GM10266 (cell line): ENCODE measurements around the gene WNT7B.
"Not testable (repeated sequence)": the region's sequence is repeated elsewhere in the genome, so short reads cannot be mapped to it uniquely, and the experiment has no call there.

Source experiments
- DNase-seq: peaks from one replicate; pipeline ENCODE4 v3.0.0; 2012; ENCODE audit errors: extremely low spot score
- TF ChIP-seq, protein P1 (sequence below): IDR thresholded peaks from 2 replicates; pipeline ENCODE4 v1.5.1; 2012; ENCODE audit warnings: mild to moderate bottlenecking, low read depth; ENCODE audit not compliant: control insufficient read depth, insufficient read depth; ENCODE audit errors: missing control alignments

The WNT7B gene

GRCh38 chr22:46008291-46008690, 31.3 kb upstream of the WNT7B start:
- TF ChIP-seq, protein P1, sequence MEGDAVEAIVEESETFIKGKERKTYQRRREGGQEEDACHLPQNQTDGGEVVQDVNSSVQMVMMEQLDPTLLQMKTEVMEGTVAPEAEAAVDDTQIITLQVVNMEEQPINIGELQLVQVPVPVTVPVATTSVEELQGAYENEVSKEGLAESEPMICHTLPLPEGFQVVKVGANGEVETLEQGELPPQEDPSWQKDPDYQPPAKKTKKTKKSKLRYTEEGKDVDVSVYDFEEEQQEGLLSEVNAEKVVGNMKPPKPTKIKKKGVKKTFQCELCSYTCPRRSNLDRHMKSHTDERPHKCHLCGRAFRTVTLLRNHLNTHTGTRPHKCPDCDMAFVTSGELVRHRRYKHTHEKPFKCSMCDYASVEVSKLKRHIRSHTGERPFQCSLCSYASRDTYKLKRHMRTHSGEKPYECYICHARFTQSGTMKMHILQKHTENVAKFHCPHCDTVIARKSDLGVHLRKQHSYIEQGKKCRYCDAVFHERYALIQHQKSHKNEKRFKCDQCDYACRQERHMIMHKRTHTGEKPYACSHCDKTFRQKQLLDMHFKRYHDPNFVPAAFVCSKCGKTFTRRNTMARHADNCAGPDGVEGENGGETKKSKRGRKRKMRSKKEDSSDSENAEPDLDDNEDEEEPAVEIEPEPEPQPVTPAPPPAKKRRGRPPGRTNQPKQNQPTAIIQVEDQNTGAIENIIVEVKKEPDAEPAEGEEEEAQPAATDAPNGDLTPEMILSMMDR = no peak

DNA sequence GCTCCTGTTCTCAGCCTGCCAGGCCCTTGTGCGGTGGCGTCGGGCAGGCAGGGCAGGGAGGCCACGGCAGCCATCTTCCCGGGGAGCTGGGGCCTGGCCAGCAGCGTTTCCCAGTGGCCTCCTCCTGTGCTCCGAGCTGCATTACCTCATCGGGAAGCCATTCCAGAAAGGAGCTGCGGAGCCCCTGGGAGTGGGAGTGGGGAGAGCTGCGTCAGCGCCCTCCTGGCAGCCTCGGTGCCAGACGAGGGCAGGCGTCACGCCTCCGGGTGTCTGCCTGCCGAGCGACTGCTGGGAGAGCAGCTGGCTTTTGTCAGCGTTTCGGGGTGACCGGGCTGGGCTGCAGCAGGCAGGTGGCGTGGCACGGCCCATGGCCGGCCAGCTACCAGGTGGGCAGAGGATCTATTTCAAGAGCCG, 30.9 kb upstream of the WNT7B start:
- DNase-seq = no peak
- TF ChIP-seq, protein P1 = no peak

More at GRCh38 chr22:46008291-46008690, 31.3 kb upstream of the WNT7B start:
- DNase-seq = no peak

DNA sequence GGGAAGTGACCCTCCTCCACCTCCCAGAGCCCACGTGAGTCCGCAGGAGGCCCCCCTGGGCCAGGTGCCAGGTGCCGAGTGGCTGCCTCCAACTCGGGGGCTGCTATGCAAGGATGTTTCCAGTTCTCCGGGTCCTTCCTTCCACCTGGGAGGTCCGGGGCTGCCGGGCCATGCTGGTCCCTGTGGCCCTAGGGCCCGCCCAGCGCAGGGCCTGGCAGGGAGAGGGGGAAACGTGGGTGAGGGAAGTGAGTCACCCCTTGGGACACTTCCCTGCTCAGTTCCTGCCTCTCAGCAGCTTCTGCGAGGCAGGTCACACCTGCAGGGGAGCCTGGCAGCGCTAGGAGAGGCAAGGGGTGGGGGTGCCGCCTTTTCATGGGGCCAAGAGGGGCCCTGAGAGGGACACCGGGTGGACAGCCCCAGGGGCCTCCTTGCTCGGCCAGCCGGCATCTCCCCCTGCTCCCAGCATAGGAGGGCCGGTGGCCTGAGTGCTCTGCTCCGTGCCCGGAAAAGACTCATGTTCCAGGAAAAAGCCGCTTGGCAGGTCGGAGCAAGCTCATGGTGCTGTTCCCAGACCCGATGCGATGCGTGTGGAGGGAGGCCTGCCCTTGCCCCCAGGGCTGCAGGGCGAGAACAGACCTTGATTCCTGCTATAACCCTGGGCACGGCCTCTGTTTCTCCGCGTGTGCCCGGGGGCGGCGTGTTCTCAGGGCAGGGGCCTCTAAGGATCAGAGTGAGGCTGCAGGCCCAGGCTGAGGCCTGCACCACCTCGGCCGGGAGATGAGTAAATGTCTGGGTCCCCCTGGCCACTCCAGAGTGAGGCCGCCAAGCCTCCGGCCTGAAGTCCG, 30.3 kb upstream of the WNT7B start:
- no peak for DNase-seq
- TF ChIP-seq, protein P1 = no peak

GRCh38 chr22:46006379-46007002, 29.5 kb upstream of the WNT7B start:
- peak; percentile 94 for DNase-seq
- TF ChIP-seq, protein P1 = peak; percentile 94

DNA sequence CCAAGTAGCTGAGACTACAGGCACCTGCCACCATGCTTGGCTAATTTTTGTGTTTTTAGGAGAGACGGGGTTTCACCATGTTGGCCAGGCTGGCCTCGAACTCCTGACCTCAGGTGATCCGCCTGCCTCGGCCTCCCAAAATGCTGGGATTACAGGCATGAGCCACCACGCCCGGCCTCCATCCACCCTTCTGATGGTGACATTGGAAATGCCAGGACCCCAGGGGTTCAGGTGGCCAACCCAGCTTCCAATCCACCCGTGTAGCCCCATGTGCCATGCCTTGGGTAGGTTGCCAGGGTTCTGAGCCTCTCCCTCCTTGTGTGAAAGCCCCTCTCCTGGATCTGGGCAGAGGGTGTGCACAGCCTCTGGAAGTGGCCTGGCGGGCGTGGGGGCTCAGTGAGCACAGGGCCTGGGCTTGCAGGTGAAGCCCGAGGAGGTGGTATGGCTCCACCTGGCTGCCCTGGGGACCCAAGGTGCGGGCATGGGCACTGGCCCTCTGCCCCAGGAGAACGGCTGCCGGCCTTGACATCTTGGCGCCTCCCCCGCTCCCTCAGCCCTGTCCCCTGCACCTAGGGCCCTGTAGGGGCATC, 28.2 kb upstream of the WNT7B start:
- not testable (repeated sequence) for DNase-seq

- TF ChIP-seq, protein P1 = no peak
- DNase-seq = no peak
These were observed 27.3 kb upstream of the WNT7B start for GRCh38 chr22:46004105-46004866.
